Hippocampal formation (tissue), 2 donors: Measurements from ENCODE around the gene PAPPA2.
"Not testable (repeated sequence)": the region's sequence is repeated elsewhere in the genome, so short reads cannot be mapped to it uniquely, and the experiment has no call there.

Source experiments
- DNase-seq, 2 donors: peaks; one replicate each; lab custom pipeline; 2025; lab: John Stamatoyannopoulos, UW

Gene PAPPA2

GRCh38 chr1:176692988-176693696 lies 230.2 kb downstream of the PAPPA2 start:
- no peak for DNase-seq

GRCh38 chr1:176693697-176694329 lies 230.8 kb downstream of the PAPPA2 start:
- DNase-seq = no peak

- DNase-seq = no peak
Observed at GRCh38 chr1:176694713-176695112, 231.7 kb downstream of the PAPPA2 start.

- DNase-seq = no peak
Observed at GRCh38 chr1:176696109-176696508, 233.1 kb downstream of the PAPPA2 start.

DNA sequence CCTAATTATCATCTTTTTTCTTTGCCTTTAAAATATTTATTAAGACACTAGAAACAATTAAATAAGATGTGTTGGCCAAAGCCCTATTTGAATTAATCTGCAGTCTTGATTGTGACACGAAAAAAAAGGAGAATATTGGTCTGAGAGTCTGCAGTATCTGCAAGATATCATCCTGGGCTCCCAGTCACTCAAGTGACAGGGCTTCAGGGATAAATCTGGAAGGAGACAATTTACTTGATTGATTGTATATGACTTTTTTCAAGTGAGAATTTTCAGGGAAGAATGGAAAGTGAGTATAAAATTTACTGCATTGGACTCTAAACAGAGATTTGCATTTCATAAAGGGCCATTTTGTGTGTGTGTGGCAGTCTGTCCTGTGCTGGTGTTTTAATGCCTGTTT lies 233.7 kb downstream of the PAPPA2 start:
- DNase-seq = no peak

GRCh38 chr1:176699821-176700220 lies 236.8 kb downstream of the PAPPA2 start:
- no peak for DNase-seq

- DNase-seq = no peak
Observed at GRCh38 chr1:176701151-176701866, 238.3 kb downstream of the PAPPA2 start.

GRCh38 chr1:176702901-176703300 lies 239.9 kb downstream of the PAPPA2 start:
- no peak for DNase-seq

GRCh38 chr1:176705585-176705984 lies 242.6 kb downstream of the PAPPA2 start:
- no peak for DNase-seq

GRCh38 chr1:176717066-176717750 lies 254.2 kb downstream of the PAPPA2 start:
- peak in 1 of 2 donors; percentile 10 for DNase-seq

- no peak for DNase-seq
Observed at GRCh38 chr1:176719447-176719846, 256.5 kb downstream of the PAPPA2 start.

GRCh38 chr1:176720838-176721237 lies 257.9 kb downstream of the PAPPA2 start:
- DNase-seq = no peak

DNA sequence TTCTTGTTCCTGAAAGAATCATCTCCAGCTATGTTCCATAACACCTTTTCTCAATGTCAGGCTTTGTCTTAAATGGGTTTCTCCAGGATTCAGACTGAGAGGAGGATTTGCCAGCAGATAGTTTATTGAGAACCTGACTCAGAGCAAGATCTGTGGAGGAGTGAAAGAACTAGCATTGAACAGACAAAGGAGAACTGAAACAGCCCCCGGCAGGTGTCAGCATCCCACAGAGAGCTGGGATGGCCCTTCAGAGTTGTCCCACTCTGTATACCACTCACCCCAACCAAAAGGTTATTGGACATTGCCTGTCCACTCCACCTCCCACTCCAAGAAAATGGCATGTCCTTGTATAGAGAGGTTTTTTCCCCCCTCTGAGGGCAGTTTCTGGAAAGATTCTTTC lies 270.7 kb downstream of the PAPPA2 start:
- DNase-seq = no peak

DNA sequence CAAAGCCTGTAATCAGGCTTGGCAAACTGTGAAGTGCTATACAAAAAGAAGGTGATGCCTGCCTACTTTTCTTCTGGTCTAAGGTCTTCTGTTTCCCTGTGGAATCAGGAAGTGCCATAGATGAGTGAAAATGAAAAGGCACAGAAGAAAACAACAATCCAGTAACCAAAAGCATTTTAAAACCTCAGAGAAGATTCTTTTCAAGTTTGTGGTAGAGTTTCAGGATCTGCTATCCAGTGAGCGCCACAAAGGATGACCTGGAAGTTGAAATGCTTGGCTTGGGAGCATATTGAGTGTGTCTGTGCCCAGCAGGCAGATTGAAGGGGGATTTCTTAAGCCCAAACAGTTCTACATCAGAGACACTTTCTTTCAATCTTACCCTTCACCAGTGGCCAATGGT lies 272.2 kb downstream of the PAPPA2 start:
- no peak for DNase-seq

DNA sequence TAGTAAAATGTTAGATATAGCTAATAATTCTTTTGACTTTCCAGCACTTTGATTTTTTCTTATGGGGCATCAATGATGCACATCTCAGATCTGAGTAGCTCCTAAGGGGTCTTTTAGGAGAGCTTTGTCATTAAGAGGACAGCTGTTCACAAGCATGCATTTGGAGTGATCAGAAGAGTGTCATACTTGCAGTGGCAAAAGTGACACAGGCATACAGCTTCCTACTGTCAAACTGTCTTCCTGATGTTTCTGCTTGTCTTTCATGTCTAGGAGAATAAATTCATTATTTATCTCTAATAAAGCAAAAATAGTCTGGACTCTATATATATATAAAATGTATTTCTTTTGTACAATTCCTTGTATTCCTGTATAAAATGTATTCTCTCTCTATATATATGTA lies 273.0 kb downstream of the PAPPA2 start:
- DNase-seq = no peak

GRCh38 chr1:176741181-176741580 lies 278.2 kb downstream of the PAPPA2 start:
- no peak for DNase-seq

GRCh38 chr1:176742322-176742721 lies 279.3 kb downstream of the PAPPA2 start:
- no peak for DNase-seq

DNA sequence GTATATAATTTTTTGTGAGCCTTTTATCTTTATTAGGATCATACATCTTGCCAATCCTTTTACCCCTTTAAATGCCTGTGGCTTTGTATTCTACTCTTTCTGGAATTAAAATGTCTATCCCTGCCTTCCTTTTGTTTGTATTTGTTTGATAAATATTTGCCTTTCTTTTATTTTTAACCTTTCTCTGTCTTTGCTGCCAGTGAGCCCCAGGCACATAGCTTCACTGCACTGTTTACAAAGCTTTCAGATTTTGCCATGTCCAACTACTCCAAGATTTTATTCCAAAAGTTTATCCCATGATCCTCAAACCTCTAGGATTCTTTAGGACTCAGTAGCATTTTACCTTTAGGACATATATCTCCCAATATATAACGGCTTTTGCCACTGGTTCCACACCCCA lies 281.2 kb downstream of the PAPPA2 start:
- DNase-seq = no peak

GRCh38 chr1:176745945-176746344 lies 283.0 kb downstream of the PAPPA2 start:
- no peak for DNase-seq

- DNase-seq = no peak
Observed at GRCh38 chr1:176752505-176752904, 289.5 kb downstream of the PAPPA2 start.

DNA sequence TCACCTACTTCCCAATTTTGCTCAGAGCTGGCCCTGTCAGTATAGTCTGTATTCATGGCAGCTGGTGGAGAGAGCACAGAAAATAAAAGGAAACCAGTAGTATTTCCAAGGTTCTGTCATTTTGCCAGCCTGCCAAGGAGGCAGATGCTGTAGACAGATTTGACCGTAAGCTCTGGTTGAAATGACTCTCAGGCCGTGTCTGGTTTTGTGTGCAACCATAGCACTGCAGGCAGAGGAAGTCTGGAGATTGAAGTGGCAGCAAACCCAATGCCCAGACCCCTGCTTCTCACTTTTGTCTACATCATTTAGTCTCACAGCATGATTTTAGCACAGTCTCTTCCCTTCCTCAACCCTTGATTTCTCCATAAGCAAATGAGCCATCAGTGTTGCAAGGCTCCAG lies 291.7 kb downstream of the PAPPA2 start:
- DNase-seq = no peak

- DNase-seq = not testable (repeated sequence)
Observed at GRCh38 chr1:176756817-176757216, 293.8 kb downstream of the PAPPA2 start.

DNA sequence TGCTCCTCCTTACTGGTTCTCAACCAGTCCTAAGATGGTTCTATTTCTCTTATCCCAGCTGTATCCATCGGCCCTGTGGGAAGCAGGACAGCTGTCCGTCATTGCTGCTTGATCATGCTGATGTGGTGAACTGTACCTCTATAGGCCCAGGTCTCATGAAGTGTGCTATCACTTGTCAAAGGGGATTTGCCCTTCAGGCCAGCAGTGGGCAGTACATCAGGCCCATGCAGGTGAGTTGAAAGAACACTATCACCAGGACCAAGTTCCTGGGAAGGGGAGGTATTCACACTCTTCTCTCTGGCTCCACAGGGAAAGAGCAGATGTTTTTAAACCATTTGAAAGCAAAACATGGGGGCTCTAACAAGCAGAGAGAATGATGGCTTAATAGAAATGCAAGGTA lies 302.6 kb downstream of the PAPPA2 start:
- DNase-seq = no peak
